ENCODE data around the gene RNF130.

DNA sequence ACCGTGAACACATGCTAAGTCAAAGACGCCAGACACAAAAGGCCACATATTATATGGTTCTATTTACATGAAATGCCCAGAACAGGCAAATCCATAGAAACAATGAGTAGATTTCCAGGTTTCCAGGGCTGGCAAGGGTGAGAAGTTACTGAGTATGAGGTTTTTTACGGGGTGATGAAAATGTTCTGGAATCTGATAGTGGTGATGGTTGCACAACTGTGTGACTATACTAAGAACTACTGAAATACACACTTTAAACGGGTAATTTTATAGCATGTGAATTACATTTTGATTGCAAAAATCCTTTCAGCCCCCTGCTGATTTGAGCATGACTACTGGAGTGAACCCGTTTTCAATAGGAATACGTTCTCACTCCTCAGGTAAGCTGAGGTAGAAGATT is 117.1 kb downstream of the RNF130 start:
- TF ChIP-seq EZH2 (IDR thresholded peaks at IDR 0.05; ENCODE audit: borderline replicate concordance, low read length) = no peak
- TF ChIP-seq, protein P1, sequence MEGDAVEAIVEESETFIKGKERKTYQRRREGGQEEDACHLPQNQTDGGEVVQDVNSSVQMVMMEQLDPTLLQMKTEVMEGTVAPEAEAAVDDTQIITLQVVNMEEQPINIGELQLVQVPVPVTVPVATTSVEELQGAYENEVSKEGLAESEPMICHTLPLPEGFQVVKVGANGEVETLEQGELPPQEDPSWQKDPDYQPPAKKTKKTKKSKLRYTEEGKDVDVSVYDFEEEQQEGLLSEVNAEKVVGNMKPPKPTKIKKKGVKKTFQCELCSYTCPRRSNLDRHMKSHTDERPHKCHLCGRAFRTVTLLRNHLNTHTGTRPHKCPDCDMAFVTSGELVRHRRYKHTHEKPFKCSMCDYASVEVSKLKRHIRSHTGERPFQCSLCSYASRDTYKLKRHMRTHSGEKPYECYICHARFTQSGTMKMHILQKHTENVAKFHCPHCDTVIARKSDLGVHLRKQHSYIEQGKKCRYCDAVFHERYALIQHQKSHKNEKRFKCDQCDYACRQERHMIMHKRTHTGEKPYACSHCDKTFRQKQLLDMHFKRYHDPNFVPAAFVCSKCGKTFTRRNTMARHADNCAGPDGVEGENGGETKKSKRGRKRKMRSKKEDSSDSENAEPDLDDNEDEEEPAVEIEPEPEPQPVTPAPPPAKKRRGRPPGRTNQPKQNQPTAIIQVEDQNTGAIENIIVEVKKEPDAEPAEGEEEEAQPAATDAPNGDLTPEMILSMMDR (IDR thresholded peaks at IDR 0.05; ENCODE audit: low read length) = no peak

All from OCI-LY1 (cell line).